ENCODE results near the gene HSPA5.

DNA sequence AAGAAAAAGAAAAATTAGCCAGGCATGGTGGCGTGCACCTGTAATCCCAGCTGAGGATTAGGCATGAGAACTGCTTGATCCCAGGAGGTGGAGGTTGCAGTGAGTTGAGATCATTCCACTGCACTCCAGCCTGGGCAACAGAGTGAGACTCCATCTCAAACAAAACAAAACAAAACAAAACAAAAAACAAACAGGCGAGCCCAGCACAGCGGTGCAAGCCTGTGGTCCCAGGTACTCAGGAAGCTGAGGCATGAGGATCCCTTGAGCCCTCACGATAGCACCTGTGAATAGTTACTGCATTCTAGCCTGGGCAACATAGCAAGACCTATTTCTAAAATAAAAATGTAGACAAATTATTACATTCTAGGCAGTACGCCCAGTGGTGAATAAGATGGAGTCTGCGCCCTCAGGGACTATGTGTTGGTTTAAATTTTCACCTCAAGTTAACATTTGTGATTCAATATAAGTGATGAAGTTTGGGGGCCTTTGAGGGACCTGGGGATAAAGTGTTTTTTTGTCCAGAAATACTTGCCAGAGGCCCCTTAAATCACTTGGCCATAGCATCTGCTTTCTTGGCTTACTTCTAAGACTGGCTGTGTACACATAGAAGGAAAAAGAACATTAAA lies 17.1 kb upstream of the HSPA5 start:
- TF ChIP-seq, protein P1, sequence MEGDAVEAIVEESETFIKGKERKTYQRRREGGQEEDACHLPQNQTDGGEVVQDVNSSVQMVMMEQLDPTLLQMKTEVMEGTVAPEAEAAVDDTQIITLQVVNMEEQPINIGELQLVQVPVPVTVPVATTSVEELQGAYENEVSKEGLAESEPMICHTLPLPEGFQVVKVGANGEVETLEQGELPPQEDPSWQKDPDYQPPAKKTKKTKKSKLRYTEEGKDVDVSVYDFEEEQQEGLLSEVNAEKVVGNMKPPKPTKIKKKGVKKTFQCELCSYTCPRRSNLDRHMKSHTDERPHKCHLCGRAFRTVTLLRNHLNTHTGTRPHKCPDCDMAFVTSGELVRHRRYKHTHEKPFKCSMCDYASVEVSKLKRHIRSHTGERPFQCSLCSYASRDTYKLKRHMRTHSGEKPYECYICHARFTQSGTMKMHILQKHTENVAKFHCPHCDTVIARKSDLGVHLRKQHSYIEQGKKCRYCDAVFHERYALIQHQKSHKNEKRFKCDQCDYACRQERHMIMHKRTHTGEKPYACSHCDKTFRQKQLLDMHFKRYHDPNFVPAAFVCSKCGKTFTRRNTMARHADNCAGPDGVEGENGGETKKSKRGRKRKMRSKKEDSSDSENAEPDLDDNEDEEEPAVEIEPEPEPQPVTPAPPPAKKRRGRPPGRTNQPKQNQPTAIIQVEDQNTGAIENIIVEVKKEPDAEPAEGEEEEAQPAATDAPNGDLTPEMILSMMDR (IDR thresholded peaks at IDR 0.05) = no peak
- TF ChIP-seq, protein P2, sequence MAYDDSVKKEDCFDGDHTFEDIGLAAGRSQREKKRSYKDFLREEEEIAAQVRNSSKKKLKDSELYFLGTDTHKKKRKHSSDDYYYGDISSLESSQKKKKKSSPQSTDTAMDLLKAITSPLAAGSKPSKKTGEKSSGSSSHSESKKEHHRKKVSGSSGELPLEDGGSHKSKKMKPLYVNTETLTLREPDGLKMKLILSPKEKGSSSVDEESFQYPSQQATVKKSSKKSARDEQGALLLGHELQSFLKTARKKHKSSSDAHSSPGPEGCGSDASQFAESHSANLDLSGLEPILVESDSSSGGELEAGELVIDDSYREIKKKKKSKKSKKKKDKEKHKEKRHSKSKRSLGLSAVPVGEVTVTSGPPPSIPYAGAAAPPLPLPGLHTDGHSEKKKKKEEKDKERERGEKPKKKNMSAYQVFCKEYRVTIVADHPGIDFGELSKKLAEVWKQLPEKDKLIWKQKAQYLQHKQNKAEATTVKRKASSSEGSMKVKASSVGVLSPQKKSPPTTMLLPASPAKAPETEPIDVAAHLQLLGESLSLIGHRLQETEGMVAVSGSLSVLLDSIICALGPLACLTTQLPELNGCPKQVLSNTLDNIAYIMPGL (CRISPR knock-in tag; IDR thresholded peaks at IDR 0.05) = no peak
- TF ChIP-seq ZNF317 (CRISPR knock-in tag; IDR thresholded peaks at IDR 0.05; ENCODE audit: borderline replicate concordance, low read depth) (no peak), ZNF232 (CRISPR knock-in tag; IDR thresholded peaks at IDR 0.05) (no peak), NR2C2 (CRISPR knock-in tag; IDR thresholded peaks at IDR 0.05) (no peak), ELF4 (CRISPR knock-in tag; IDR thresholded peaks at IDR 0.05; ENCODE audit: low read depth) (no peak), JAZF1 (CRISPR knock-in tag; IDR thresholded peaks at IDR 0.05) (no peak), ZNF263 (CRISPR knock-in tag; IDR thresholded peaks at IDR 0.05; ENCODE audit: low read depth) (no peak)
- TF ChIP-seq, protein P3, sequence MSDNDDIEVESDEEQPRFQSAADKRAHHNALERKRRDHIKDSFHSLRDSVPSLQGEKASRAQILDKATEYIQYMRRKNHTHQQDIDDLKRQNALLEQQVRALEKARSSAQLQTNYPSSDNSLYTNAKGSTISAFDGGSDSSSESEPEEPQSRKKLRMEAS (CRISPR knock-in tag; IDR thresholded peaks at IDR 0.05) = no peak
- TF ChIP-seq, protein P4, sequence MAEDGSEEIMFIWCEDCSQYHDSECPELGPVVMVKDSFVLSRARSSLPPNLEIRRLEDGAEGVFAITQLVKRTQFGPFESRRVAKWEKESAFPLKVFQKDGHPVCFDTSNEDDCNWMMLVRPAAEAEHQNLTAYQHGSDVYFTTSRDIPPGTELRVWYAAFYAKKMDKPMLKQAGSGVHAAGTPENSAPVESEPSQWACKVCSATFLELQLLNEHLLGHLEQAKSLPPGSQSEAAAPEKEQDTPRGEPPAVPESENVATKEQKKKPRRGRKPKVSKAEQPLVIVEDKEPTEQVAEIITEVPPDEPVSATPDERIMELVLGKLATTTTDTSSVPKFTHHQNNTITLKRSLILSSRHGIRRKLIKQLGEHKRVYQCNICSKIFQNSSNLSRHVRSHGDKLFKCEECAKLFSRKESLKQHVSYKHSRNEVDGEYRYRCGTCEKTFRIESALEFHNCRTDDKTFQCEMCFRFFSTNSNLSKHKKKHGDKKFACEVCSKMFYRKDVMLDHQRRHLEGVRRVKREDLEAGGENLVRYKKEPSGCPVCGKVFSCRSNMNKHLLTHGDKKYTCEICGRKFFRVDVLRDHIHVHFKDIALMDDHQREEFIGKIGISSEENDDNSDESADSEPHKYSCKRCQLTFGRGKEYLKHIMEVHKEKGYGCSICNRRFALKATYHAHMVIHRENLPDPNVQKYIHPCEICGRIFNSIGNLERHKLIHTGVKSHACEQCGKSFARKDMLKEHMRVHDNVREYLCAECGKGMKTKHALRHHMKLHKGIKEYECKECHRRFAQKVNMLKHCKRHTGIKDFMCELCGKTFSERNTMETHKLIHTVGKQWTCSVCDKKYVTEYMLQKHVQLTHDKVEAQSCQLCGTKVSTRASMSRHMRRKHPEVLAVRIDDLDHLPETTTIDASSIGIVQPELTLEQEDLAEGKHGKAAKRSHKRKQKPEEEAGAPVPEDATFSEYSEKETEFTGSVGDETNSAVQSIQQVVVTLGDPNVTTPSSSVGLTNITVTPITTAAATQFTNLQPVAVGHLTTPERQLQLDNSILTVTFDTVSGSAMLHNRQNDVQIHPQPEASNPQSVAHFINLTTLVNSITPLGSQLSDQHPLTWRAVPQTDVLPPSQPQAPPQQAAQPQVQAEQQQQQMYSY (CRISPR knock-in tag; IDR thresholded peaks at IDR 0.05) = no peak
